Measurements from ENCODE around the gene VEZT.
"Not testable (repeated sequence)": the region's sequence is repeated elsewhere in the genome, so short reads cannot be mapped to it uniquely, and the experiment has no call there.

Gene VEZT

GRCh38 chr12:95191060-95191696 is 26.4 kb upstream of the VEZT start:
- TF ChIP-seq ZFX (IDR thresholded peaks at IDR 0.05) (no peak), CTCF (conservative IDR thresholded peaks at IDR 0.05) (no peak)
- no peak overlapping the region for H3K27ac ChIP-seq

GRCh38 chr12:95192271-95192670 is 25.3 kb upstream of the VEZT start:
- TF ChIP-seq ZFX (IDR thresholded peaks at IDR 0.05) (no peak), CTCF (conservative IDR thresholded peaks at IDR 0.05) (no peak)
- H3K27ac ChIP-seq = no peak overlapping the region

GRCh38 chr12:95193139-95193538 is 24.5 kb upstream of the VEZT start:
- H3K27ac ChIP-seq = no peak overlapping the region
- TF ChIP-seq CTCF (conservative IDR thresholded peaks at IDR 0.05) (no peak), ZFX (IDR thresholded peaks at IDR 0.05) (no peak)

GRCh38 chr12:95195122-95195521 is 22.5 kb upstream of the VEZT start:
- no peak overlapping the region for H3K27ac ChIP-seq
- TF ChIP-seq CTCF (conservative IDR thresholded peaks at IDR 0.05) = no peak
- TF ChIP-seq ZFX (IDR thresholded peaks at IDR 0.05) = no peak

- not testable (repeated sequence) for H3K27ac ChIP-seq
Measured at GRCh38 chr12:95196875-95197569, 20.6 kb upstream of the VEZT start.

- H3K27ac ChIP-seq = no peak overlapping the region
- TF ChIP-seq CTCF (conservative IDR thresholded peaks at IDR 0.05) (no peak), ZFX (IDR thresholded peaks at IDR 0.05) (no peak)
Measured at GRCh38 chr12:95197636-95198035, 20.0 kb upstream of the VEZT start.

- no peak overlapping the region for H3K27ac ChIP-seq
- TF ChIP-seq ZFX (IDR thresholded peaks at IDR 0.05) (no peak), CTCF (conservative IDR thresholded peaks at IDR 0.05) (no peak)
Measured at GRCh38 chr12:95198914-95199313, 18.7 kb upstream of the VEZT start.

All from C4-2B (cell line).